SH-SY5Y (cell line): ENCODE measurements around the gene GJA3.

Source experiments
- GATA2 ChIP-seq: IDR thresholded peaks from 2 replicates; pipeline ENCODE4 v1.6.1; 2011; ENCODE audit warnings: mild to moderate bottlenecking, low read depth, low read length
- GATA3 ChIP-seq: IDR thresholded peaks from 2 replicates; pipeline ENCODE4 v1.6.1; 2011; ENCODE audit warnings: low read depth, mild to moderate bottlenecking, low read length, moderate library complexity

Gene GJA3

GRCh38 chr13:20171364-20171763 is 10.5 kb upstream of the GJA3 start:
- TF ChIP-seq GATA3 (no peak), GATA2 (no peak)

GRCh38 chr13:20170921-20171320 is 10.1 kb upstream of the GJA3 start:
- TF ChIP-seq GATA2: no peak
- no peak for TF ChIP-seq GATA3

DNA sequence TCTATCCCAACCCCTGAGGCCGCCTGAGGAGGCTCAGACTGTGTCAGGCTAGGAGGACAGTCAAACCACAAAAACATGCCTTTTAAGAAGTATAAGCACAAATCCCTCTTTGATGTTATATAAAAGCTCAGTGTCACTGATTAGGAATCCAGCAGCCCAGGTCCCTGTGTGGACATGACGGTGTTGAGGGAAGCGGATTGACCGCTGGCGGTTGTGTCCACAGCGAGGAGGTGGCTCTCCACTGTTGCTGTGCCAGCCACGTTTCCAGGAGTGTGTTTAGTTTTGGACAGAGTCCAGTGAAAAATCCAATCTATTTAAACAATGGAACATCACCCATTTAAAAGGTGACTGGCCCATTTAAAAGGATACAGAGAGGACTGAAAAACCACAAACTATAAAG is 7.5 kb upstream of the GJA3 start:
- no peak for TF ChIP-seq GATA2
- TF ChIP-seq GATA3: no peak

DNA sequence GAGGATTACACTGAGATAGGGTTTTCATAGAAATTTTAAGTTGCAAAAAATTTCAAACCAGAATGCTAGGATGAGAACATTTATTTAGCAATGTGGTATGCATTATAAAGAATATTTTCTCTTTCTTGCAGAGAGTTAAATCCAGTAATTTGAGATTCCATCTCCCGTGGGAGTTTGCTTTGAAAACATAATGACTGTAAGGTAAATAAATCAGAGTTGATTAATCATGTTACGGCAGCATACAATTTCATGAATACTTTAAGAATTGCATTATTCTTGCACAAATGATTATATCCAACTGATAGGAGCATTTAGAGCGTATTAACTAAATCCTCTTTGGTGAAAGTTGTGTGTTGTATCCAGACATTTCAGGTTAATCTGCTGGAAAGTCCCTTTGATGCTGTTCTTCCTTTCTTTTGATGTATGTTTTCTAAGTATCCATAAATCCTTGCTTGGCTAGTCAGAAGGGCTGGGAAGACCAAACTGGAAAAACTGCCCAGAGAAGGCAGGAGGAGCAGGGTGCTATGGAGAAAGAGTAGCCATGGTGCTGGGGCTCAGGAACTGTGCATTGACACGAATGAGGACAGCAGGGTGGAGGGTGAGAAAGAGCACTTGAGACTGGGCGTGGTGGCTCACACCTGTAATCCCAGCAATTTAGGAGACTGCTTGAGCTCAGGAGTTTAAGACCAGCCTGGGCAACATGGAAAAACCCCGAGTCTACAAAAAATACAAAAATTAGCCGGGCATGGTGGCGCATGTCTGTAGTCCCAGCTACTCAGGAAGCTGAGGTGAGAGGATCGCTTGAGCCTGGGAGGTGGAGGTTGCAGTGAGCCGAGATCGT is 4.8 kb upstream of the GJA3 start:
- TF ChIP-seq GATA3 (no peak), GATA2 (no peak)

- TF ChIP-seq GATA3 (no peak), GATA2 (no peak)
Observed at GRCh38 chr13:20161951-20162300, 1.1 kb upstream of the GJA3 start.

- TF ChIP-seq GATA3 (no peak), GATA2 (no peak)
Observed at GRCh38 chr13:20161275-20161950, 561 bp upstream of the GJA3 start.

GRCh38 chr13:20159646-20160305 is 1.1 kb downstream of the GJA3 start:
- no peak for TF ChIP-seq GATA3
- TF ChIP-seq GATA2: no peak

DNA sequence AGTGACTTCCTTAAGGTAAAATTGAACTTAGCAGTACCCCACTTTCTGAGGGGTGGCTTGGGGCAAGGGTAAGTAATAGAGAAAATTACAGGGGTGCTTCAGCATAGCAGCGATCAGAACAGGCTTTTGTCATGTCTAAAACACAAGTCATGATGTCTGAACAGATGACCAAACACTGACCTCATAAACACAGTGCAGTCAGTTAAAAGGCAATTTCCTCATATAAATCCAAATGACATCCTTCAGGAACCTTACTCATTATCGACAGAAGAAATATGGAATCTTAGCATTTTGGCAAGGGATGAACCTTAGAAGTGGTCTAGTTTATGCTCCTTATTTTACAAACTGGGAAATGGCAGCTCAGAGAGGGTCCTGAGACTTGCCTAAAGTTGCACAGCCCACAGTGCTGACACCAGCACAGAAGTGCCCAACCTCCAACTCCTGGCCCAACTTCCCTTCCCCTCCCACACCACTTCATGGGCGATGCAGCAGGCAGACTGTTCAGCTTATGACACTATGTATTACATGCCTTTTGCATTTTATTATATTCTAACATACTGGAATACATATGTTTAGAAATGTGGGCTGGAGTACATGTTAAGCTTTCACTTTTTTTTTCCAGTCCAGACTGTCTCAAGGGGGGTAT is 3.6 kb downstream of the GJA3 start:
- no peak for TF ChIP-seq GATA3
- no peak for TF ChIP-seq GATA2

DNA sequence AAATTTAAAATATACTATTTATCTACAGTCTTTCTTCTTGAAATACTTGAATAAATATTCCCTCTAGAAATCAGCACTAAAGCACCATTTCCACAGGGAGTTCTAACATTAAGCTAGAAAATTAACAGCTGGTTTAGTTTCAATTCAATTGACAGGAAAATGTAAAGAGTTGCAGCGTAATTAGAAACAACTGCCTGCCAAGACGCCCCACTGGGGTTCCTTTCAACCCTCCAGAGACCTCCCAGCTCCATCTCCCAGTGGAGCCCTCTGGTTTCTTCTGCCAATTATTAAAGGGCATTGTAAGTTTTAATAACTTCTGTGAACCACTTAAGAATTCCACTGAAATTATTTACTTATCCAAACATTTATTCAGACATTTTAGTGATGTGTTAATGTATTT is 4.2 kb downstream of the GJA3 start:
- TF ChIP-seq GATA2 (no peak), GATA3 (no peak)

DNA sequence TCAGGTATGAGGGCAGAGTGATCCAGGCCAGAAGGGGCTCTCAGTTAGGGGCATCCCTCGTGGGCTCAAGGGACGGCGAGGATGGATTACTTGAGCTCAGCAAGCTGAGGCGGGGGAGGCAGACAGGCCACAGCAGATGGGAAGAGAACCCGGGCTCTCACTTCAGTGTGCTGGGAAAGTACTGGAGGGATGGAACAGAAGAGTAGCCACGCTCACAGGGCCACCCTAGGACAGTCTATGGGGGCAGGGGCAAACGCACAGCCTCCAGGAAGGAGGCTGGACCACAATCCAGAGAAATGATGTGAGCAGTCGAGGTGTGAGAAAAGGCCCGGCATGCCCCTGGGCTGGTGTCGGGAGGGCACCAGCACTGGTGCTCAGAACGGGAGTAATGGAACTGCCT is 9.2 kb downstream of the GJA3 start:
- no peak for TF ChIP-seq GATA3
- TF ChIP-seq GATA2: no peak

DNA sequence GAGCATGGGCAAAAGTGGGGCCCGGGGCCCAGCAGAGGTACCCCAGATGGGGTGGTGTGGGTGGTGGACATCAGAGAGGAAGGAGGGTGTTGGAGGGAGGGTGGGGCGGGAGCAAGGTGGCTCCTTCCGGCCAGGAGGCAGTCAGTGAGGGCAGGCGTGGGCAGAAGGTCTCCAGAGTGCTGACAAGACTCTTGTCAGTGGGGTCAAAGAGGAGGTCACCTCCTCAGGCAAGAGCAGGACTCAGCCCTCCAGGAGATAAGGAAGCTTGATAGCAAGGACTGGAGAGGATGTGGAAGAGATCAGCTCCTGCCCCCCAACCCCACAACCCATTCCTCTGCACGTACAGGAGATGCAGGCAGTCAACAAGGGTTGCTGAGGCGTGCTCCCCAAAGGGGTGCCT is 9.8 kb downstream of the GJA3 start:
- no peak for TF ChIP-seq GATA3
- no peak for TF ChIP-seq GATA2

DNA sequence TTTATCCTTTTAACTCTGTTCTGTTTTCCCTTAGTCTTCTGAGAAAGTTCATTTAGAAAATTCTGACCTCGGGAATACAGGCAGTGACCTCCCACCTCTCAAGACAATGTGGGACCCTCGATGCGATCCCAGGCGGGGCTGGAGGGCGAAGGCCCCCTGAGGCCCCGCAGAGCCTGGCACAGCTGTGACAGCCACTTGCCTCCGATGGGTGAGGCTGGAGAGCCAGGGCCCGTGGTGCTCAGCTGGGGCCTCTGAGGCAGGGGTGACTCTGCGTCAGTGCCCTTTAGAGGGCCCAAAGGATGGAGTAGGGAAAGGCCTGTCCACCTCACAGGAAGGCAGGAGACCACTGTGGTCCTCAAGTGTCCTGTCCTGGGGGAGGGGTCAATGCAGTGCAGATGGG is 10.3 kb downstream of the GJA3 start:
- TF ChIP-seq GATA2: no peak
- TF ChIP-seq GATA3: no peak

DNA sequence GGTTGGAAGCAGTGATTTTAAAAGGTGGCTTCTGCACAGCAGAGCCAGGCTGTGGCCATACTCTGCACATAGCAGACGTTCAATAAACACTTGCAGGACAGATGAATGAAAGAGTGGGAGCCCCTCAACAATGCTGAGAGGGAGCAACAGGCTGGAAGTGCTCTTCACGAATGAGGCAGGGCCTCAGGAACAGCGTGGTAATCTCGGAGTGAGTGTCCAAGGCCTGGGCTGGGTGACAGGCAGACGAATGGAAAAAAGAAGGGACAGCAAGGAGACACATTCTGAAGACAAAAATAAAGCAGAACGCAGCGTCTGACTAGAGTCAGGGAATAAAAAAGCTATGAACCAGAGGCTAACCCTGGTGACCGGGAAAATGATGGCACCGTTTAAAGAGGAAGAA is 11.1 kb downstream of the GJA3 start:
- TF ChIP-seq GATA3 (no peak), GATA2 (no peak)

DNA sequence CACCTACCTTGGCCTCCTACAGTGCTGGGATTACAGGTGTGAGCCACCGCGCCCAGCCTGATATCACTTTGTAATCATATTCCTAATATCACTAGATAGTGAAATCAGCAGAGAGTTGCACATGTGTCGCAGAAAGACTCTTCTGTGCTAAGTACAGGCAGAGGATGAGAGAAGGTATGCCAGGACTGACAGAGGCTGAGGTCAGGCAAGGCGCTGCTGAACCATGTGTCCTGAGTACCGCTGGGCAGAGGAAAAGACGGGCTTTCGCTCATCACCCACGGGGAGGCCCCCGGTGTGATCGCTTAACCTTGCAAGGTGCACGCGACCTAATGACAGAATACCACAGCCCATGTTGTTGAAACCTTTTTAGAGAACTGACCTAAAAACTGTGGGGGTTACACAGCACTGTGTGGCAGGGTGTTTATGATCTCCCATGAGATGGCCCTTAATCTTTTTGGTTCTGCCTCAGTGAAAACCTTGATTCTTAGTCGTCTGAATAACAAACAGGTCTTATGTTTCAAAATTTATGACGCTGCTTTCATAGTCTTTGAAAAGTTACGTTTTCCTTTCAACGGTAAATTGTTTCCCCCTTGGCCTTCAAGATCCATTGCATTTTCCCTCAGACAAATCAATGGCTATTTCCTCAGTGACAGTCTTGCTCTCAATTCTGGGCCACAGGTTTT is 12.2 kb downstream of the GJA3 start:
- no peak for TF ChIP-seq GATA2
- no peak for TF ChIP-seq GATA3

DNA sequence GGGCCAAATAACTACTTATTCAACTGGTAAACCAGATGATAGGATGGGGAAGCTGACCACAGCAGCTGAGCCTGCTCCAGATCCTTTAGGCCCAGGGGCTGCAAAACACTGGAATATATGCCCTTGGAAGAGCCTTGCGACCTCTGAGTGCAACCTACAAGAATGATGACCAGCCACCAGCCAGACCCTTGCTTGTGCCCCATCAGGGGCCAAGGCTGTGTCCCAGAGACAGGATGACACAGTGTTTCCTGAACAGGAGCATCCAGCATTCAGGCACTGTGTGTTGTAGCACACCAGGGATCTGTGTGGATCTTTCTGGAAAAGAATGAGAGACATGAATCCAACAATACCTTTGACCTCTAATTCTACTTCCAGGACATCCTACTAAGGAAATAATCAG is 14.5 kb downstream of the GJA3 start:
- TF ChIP-seq GATA3 (no peak), GATA2 (no peak)
